Stimulated activated CD8-positive, alpha-beta memory T cell treated with anti-CD3 and anti-CD28 coated beads, Interleukin-2, amount 100 ng/mL, for 1 hour (primary cell): ENCODE data around the gene PARK7.

ENCODE experiments used
- DNase-seq, 2 donors: peaks; one replicate each; pipeline ENCODE4 v3.0.0-alpha.2; 2020; ENCODE audit warnings: low read depth in 2 of 2

PARK7 gene

DNA sequence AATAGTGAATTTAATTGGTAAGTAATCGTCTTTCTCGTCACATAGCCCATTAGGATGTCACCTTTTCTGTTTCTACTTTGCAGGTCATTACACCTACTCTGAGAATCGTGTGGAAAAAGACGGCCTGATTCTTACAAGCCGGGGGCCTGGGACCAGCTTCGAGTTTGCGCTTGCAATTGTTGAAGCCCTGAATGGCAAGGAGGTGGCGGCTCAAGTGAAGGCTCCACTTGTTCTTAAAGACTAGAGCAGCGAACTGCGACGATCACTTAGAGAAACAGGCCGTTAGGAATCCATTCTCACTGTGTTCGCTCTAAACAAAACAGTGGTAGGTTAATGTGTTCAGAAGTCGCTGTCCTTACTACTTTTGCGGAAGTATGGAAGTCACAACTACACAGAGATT lies 23.3 kb downstream of the PARK7 start:
- DNase-seq: no peak

DNA sequence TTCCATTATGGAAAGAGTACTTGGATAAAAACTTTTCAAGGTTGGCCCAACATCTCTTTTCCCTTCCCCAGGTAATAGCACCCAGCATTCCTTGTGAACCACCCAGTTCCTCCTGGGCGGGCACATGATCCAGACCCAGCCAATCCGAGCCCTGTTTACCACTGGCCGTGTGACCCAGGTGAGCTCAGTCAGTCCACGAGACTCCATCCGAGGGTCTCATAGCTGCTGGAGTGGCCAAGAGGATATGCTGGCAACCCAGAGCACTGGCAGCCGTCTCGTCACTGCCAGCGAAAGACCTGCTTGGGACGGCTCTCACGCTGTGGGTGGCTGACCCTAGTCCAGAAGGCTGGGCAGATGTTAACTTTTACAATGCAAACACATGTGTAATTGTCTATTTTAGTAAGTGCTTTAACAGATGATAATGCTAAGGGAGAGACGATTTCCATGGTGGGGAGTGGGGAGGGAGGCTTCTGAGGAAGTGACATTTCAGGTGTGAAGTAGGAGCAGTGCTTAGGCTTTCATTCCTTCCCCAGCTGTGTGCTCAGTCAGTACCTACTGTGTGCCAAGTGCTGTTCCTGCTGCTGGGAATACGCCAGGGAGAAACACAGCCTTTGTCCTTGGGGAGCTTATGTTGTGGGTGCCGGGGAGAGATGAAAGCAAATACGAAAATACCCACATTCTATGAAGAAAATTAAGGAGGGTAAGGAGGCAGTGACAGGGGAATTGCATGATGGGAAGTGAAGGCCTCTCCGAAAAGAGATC lies 24.5 kb downstream of the PARK7 start:
- no peak for DNase-seq

DNA sequence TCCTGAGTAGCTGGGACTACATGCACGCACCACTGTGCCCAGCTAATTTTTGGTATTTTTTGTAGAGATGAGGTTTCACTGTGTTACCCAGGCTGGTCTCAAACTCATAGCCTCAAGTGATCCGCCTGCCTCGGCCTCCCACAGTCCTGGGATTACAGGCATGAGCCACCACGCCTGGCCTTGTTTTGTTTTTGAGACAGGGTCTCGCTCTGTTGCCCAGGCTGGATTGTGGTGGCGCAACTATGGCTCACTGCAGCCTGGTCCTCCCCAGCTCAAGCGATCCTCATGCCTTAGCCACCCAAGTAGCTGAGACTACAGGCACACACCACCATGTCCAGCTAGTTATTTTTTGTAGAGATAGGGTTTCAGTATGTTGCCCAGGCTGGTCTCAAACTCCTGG lies 26.0 kb downstream of the PARK7 start:
- no peak for DNase-seq

GRCh38 chr1:7988576-7988975 lies 27.1 kb downstream of the PARK7 start:
- no peak for DNase-seq

DNA sequence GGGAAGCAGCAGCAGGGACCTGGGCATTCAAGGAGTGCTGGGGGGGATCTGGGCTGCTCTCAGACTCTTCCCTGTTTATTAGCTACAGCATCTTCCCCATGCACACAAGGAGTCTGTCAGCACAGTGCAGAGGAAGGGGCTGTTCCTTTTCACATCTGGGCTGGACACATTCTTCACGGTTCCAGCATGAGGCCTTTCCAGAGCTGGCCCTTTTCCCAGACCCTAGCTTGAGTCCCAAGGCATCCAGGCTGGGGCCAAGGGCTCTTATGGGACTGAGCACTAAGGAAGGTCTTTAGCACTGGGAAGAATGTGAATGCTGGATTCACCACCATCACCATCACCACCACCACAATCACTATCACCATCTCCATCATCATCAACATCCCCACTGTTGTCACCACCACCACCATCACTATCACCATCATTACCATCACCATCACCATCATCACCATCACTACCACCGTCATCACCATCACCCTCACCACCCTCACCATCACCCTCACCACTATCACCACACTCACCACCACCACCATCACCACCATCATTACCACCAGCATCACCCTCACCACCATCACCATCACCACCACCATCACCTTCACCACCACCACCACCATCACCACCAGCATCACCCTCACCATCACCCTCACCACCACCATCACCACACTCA lies 28.4 kb downstream of the PARK7 start:
- no peak for DNase-seq

DNA sequence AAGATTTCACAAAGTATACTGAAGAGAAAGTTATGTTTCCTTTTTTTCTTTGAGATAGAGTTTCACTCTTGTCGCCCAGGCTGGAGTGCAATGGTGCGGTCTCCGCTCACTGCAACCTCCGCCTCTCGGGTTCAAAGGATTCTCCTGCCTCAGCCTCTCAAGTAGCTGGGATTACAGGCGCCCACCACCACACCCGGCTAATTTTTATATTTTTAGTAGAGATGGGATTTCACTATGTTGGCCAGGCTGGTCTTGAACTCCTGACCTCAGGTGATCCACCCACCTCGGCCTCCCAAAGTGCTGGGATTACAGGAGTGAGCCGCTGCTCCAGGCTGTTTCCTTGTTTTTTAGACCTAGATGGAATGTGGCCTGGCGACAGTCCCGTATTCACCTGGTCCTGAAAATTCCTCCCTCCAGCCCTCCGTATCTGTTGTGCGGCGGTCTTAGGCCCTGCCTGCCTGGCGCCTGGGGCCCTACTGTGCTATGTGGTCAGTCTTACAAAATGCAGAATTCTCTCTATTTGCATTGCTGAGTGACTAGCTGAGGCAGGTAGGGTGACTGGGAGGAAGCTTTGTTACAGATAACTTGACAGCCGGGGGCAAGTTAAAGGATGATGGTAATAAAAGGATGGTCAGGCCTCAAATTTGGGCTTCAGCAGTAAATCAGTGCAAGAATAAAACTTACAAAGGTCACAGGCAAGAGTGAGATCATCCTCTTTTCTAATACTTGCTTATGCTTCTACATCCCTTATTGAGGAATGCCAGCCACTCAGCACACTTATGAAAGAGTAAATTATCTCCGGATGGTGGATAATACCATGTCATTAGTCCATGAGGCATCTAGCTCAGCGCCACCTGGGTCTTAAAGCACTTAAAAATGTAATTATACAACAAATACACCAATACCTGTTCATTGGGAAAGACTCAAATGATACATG lies 30.3 kb downstream of the PARK7 start:
- no peak for DNase-seq

- DNase-seq: no peak
Observed at GRCh38 chr1:7992885-7993284, 31.4 kb downstream of the PARK7 start.

DNA sequence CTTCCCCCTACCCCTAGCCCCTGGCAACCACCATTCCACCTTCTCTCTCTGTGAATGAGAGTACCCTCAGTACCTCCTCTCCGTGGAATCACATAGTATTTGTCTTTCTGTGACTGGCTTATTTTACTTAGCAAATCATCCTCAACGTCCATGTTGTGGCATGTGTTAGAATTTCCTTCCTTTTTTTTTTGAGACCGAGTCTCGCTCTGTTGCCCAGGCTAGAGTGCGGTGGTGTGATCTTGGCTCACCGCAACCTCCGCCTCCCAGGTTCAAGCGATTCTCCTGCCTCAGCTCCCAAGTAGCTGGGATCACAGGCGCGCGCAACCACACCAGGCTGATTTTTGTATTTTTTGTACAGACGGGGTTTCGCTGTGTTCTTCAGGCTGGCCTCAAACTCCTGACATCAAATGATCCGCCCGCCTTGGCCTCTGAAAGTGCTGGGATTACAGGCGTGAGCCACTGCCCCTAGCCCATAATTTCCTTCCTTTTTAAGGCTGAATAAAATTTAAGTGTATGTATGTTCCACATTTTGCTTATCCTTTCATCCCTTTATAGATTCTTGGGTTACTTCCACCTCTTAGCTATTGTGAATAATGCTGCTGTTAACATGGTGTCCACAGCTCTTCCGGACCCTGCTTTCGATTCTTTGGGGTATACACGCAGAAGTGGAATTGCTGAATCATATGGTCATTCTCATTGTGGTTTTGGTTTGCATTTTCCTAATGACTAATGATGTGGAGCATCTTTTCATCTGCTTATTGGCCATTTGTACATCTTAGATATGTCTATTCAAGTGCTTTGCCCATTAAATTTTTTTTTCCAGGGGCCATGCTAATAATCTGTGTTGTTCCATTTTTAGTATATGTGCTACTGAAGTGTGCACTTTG lies 32.3 kb downstream of the PARK7 start:
- no peak for DNase-seq

GRCh38 chr1:7994827-7995226 lies 33.3 kb downstream of the PARK7 start:
- no peak for DNase-seq

DNA sequence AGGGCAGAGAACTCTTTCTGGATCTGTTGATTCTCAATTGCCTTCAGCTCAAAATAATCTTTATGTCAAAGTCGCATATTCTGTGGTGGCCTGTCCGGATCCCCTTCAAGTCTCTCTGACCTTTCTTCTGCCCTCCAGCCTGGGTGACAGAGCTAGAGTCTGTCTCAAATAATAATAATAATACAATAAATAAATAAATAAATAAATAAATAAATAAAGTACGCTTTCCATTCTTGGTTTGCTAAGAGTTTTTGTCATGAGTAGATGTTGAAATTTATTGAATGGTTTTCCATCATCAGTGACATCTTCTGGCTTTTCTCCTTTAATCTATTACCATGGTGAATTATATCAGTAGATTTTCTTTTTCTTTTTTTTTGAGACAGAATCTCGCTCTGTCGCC lies 33.9 kb downstream of the PARK7 start:
- DNase-seq: no peak

GRCh38 chr1:8002329-8002910 lies 40.9 kb downstream of the PARK7 start:
- DNase-seq: no peak

GRCh38 chr1:8002921-8003320 lies 41.4 kb downstream of the PARK7 start:
- DNase-seq: no peak

- no peak for DNase-seq
Observed at GRCh38 chr1:8003438-8004112, 42.1 kb downstream of the PARK7 start.

- no peak for DNase-seq
Observed at GRCh38 chr1:8004113-8004802, 42.7 kb downstream of the PARK7 start.

DNA sequence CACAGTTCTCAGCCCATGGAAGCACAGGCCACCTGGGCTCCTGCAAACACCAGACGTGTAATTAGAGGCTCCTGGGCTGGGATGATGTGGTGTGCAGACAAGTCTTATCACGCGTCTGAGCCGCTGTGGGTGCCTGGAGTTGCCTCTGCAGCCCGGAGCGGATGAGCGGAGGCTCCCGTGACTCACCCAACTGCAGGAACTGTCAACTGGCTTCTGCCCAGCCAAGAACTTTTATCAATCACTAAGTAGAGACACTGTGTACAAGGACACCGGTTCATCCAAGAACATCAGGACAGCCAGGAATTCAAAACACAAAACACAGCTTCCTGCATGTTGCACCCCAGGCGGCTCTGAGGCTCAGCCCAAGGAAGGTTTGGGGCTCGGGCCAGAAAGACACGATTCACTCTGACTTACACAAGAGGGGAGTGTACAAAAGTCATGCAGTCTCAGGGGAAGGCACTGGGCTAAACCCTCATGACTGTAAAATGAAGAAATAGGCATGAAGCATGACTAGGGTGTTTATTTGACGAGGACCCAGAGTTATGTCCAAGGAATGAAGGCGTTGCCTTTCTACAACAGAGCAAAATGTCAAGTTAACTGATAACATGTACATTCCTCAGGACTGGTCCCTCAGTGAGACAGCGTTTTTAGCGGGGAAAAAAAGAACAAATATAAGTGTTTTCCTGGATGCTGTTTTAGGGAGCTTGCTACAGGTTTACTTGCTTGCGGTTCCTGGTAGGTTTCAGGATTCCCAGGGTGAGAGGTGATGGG lies 43.5 kb downstream of the PARK7 start:
- no peak for DNase-seq

DNA sequence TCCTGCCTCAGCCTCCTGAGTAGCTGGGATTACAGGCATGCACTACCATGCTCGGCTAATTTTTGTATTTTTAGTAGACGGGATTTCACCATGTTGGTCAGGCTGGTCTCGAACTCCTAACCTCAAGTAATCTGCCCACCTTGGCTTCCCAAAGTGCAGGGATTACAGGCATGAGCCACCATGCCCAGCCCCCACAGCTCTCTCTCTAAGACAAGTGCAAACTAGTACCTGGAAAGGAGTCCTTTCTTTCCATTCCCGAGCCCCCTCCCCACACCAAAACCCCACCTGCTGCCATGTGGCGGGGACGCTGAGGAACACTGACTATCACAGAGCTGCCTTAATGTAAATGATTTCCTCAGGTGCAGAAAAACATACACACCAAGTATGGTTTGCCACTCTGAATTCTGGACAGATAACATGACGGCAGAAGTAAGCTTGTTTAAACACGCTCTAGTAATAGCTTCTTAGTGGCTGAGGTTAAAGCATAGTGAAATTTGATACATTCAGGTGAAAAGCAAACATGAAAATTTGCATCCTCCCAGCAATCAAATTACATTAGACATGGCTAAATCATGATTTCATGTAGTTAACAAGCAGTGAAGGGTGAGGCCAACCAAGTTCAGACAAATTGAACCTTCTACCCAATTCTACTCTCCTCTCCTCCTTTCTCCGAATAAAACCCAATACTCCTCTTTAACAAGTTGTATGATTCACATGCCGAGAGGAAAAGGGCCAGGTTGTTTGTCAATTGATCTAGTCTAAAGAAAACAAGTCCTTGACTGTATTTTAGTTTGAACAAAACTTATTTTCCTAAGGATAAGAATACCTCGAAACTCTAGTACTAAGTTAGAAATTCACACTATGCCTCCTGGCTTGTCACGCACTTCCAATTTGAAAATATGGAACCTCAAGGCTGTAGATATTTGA lies 44.8 kb downstream of the PARK7 start:
- DNase-seq: no peak

DNA sequence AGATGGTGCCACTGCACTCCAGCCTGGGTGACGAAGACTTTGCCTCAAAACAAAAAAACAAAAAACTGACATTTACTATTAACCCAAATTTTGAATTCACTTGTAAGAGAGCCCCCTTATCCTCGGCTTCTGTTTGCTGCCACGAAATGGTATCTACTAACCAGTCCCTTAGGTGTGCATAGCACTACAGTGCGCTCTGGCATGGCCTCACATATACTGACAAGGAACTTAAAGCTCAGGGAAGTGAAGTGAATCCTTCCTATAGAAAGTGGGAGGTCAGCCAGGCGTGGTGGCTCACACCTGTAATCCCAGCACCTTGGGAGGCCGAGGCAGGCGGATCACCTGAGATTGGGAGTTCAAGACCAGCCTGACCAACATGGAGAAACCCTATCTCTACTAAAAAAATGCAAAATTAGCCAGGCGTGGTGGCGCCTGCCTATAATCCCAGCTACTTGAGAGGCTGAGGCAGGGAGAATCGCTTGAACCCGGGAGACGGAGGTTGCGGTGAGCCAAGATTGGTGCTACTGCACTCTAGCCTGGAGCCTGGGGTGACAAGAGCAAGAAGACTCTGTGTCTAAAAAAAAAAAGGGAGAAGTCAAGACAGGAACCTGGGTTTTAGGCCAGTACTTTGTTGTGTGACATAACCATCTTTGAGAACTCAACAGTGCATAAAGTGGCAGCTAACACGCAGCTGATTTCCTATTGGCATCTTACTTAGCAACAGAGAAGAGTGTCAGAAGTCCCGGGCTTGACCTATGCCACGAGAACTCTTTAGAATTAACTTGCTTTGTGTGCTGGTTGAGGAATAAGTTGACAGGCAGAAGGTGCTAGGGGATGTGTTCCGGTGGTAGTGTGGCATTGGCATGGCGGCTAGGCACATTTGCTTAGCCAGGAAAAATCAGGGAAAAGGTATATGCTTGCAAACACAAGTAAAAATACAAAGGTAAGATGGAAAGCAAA lies 47.8 kb downstream of the PARK7 start:
- DNase-seq: no peak
